MM.1S (cell line): ENCODE measurements around the gene ODF2.

ENCODE experiments used
- EZH2 ChIP-seq: fragments of 300-600 bp; sonication (generic); optimal IDR thresholded peaks from 2 replicates; pipeline ENCODE3; 2017; ENCODE audit warnings: low read depth, mild to moderate bottlenecking, antibody characterized with exemption, low read length, mixed read lengths
- EZH2phosphoT487 ChIP-seq: fragments of 300-600 bp; sonication (generic); IDR thresholded peaks from 2 replicates; pipeline ENCODE4 v1.6.1; 2018; ENCODE audit warnings: antibody characterized with exemption, low read length
- TF ChIP-seq, protein P1 (sequence below): fragments of 300-600 bp; sonication (generic); IDR thresholded peaks from 2 replicates; pipeline ENCODE4 v1.5.1; 2016; ENCODE audit warnings: antibody characterized with exemption, low read length, mixed read lengths

DNA sequence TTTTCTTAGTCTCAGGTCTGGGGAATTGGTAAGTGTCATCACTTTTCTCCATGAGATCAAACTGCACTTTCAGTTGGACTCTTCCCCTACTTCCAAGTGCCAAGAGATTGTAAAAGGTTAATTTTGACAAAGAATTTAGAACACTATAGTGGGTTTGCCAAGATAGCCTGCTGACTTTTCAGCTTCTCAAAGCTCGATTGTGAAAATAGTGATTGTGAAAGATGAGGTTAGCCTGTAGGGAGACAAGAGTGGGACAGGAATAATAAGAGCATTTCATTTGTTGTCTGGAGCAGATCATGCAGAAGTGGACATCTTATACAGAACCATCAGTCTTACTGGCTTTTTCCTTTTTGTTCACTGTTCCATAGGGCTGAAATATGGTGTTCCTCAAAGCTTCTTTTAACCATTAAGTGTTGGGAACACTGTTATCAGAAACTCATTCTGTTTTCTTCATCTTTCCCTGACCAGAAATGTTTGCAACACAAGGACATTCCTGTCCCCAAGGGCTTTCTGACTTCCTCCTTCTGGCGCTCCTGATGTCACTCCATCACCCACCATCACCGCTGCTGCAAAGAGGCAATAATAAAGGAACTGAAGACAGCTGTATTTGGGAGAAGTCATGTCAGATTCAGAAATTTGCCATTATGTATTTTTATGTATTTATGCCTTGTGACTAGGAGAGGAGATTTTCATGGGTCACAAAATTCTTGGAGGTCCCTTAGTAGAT, 85.0 kb downstream of the ODF2 start:
- TF ChIP-seq, protein P1, sequence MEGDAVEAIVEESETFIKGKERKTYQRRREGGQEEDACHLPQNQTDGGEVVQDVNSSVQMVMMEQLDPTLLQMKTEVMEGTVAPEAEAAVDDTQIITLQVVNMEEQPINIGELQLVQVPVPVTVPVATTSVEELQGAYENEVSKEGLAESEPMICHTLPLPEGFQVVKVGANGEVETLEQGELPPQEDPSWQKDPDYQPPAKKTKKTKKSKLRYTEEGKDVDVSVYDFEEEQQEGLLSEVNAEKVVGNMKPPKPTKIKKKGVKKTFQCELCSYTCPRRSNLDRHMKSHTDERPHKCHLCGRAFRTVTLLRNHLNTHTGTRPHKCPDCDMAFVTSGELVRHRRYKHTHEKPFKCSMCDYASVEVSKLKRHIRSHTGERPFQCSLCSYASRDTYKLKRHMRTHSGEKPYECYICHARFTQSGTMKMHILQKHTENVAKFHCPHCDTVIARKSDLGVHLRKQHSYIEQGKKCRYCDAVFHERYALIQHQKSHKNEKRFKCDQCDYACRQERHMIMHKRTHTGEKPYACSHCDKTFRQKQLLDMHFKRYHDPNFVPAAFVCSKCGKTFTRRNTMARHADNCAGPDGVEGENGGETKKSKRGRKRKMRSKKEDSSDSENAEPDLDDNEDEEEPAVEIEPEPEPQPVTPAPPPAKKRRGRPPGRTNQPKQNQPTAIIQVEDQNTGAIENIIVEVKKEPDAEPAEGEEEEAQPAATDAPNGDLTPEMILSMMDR = no peak
- TF ChIP-seq EZH2 = no peak
- no peak for TF ChIP-seq EZH2phosphoT487
